ENCODE data around the gene WDPCP.

GRCh38 chr2:63340443-63340842 is 247.8 kb downstream of the WDPCP start:
- TF ChIP-seq CTCF (IDR thresholded peaks at IDR 0.05 in 4 of 5, conservative IDR thresholded peaks at IDR 0.05 in 1 of 5) (no peak), POLR2A (IDR thresholded peaks at IDR 0.05) (no peak)

Measured in gastrocnemius medialis (tissue), 4 donors.